Hepatocyte (in vitro differentiated cells): ENCODE measurements around the gene ZKSCAN3. TPM values are rescaled to one million over a fixed set of nuclear protein-coding genes. Genes with fewer than 3 reads are reported as not detected.
"Not testable (repeated sequence)": the region's sequence is repeated elsewhere in the genome, so short reads cannot be mapped to it uniquely, and the experiment has no call there.

Source experiments
- DNase-seq: peaks from one replicate; pipeline ENCODE4 v3.0.0-alpha.2; 2016; ENCODE audit warnings: low spot score
- H2AFZ ChIP-seq: fragments of 200-600 bp; sonication (generic); 2 replicates; pipeline ENCODE4 v1.6.0; 2016; ENCODE audit warnings: antibody characterized with exemption, mild to moderate bottlenecking
- H3K27ac ChIP-seq: fragments of 200-600 bp; sonication (generic); 2 replicates; pipeline ENCODE4 v1.5.1; 2016; ENCODE audit warnings: mild to moderate bottlenecking
- H3K27me3 ChIP-seq: fragments of 200-600 bp; sonication (generic); 2 replicates; pipeline ENCODE4 v1.6.1; 2016
- H3K36me3 ChIP-seq: fragments of 200-600 bp; sonication (generic); replicated peaks from 2 replicates; pipeline ENCODE4 v1.5.1; 2016; ENCODE audit warnings: low read depth; ENCODE audit not compliant: insufficient read depth
- H3K4me1 ChIP-seq: fragments of 200-600 bp; sonication (generic); 2 replicates; pipeline ENCODE4 v1.5.1; 2016; ENCODE audit warnings: mild to moderate bottlenecking, moderate library complexity; ENCODE audit not compliant: insufficient read depth
- H3K4me2 ChIP-seq: fragments of 200-600 bp; sonication (generic); 2 replicates; pipeline ENCODE4 v1.6.0; 2016
- H3K4me3 ChIP-seq: fragments of 200-600 bp; sonication (generic); 2 replicates; pipeline ENCODE4 v1.5.1; 2016; ENCODE audit warnings: mild to moderate bottlenecking
- H3K79me2 ChIP-seq: fragments of 200-600 bp; sonication (generic); 2 replicates; pipeline ENCODE4 v1.6.0; 2017; ENCODE audit warnings: mild to moderate bottlenecking
- H3K9me2 ChIP-seq: fragments of 200-600 bp; sonication (generic); replicated peaks from 2 replicates; pipeline ENCODE4 v1.6.0; 2017; ENCODE audit warnings: mild to moderate bottlenecking; ENCODE audit not compliant: insufficient read depth
- H3K9me3 ChIP-seq: fragments of 200-600 bp; sonication (generic); 2 replicates; pipeline ENCODE4 v1.5.1; 2016; ENCODE audit warnings: low read depth, mild to moderate bottlenecking
- H4K20me1 ChIP-seq: fragments of 200-600 bp; sonication (generic); 2 replicates; pipeline ENCODE4 v1.6.0; 2016; ENCODE audit warnings: mild to moderate bottlenecking; ENCODE audit not compliant: insufficient read depth, poor library complexity, severe bottlenecking
- CTCF ChIP-seq: fragments of 200-600 bp; sonication (generic); IDR thresholded peaks from 2 replicates; pipeline ENCODE4 v1.5.1; 2016; ENCODE audit warnings: antibody characterized with exemption, mild to moderate bottlenecking; ENCODE audit not compliant: poor library complexity
- EZH2 ChIP-seq: fragments of 200-600 bp; sonication (generic); IDR thresholded peaks from 2 replicates; pipeline ENCODE4 v1.6.1; 2016; ENCODE audit warnings: antibody characterized with exemption, mild to moderate bottlenecking, borderline replicate concordance
- EZH2phosphoT487 ChIP-seq: fragments of 200-600 bp; sonication (generic); IDR thresholded peaks from one replicate; pipeline ENCODE4 v1.6.1; 2018; ENCODE audit warnings: antibody characterized with exemption, mild to moderate bottlenecking, low read depth, moderate library complexity; ENCODE audit not compliant: unreplicated experiment, severe bottlenecking
- WGBS: methylation state at CpG from one replicate; pipeline ENCODE4 v1.1.6; 2016; ENCODE audit warnings: low lambda C conversion rate; ENCODE audit errors: missing lambda C conversion rate; 5-methylcytosine and 5-hydroxymethylcytosine counted together
- polyA plus RNA-seq: library from polyadenylated mRNA; unstranded; fragments of >200 nt; fragmentation: Nextera tagmentation; extraction: Ambion mirVana; gene quantifications from 2 replicates; pipeline ENCODE4 v1.2.1, GENCODE V29; 2016
- total RNA-seq: library from RNA; depleted of rRNA; stranded (reverse); fragments of >200 nt; gene quantifications from 2 replicates; pipeline ENCODE4 v1.2.3, GENCODE V29; 2014

The ZKSCAN3 gene
- total and polyA plus RNA-seq, 2 experiments from 2014 or later = 1.9 to 6.8 TPM

DNA sequence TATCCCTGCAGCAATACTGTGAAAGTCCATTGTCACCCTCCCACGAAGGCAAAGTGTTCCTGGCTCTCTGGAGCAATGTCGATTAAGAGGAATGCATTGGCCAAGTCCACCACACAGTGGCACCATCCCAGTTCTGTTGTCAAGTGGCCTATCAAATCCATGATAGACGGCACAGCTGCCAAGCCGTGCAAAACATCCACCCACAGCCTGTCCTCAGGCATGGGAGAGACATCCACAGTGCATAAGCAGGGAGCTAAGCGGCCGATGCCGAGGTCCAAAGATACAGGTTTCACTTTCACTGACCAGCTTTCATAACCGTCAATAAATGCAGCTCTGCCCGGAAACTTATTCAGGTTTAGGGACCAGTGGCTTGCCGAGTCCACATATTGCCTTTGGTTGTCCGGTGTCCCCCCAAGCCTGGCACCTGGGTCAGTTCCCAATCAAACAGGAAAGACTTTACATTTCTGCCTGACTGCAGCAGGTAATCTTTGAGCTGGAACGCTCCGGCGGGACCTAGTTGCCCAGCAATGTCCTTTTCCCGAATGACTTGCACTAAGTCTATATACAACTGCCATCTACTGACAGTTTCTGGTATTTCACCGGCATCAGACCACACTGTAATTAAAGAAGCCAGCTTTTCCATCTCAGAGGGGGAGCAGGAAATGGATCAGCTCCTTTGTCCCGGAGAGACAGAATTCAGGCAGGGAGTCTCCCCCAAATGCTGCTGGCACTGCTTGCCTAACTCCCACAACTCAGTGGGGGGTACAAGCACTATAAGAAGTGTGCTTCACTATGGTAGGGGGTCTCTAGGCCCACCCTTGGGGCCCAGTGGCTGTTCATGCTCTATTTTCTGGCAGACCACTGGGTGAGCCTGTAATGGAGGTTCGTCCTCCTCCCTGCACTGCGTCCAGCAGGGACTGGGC is 6.3 kb downstream of the ZKSCAN3 start:
- Histone ChIP-seq H2AFZ (peak overlapping the region; percentile 54), H3K79me2 (peaks cover 28% of the 10 kb centered on the region), H3K27ac (peak overlapping the region; percentile 85), H3K4me3 (peak overlapping the region; percentile 43), H3K4me2 (peak overlapping the region; percentile 81), H4K20me1 (no peaks in the 10 kb centered on the region), H3K9me3 (no peaks in the 10 kb centered on the region), H3K9me2 (no peaks in the 10 kb centered on the region), H3K4me1 (peaks cover 19% of the 10 kb centered on the region), H3K27me3 (no peaks in the 10 kb centered on the region), H3K36me3 (no peaks in the 10 kb centered on the region)
- 14% methylated on average over 19 of the region's 19 CpGs for WGBS
- peak; percentile 85 for TF ChIP-seq CTCF
- no peak for TF ChIP-seq EZH2
- no peak for TF ChIP-seq EZH2phosphoT487
- DNase-seq = peak; percentile 93

DNA sequence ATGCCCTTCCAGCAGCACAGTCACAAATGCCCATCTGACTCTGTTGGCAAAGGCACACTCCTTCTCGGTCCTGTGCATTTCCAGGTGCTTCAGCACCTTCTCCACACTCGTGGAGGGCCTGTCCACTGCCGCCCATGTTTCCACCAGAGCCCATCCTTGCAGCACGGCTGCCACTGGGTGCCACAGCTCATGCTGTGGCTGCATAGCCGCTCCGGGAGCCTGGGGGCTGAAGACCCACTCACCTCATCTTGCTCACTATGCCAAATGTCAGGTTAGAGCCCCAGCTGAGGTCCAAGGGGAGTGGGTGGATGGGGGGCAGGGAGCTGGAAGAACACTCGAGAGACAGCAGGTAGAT is 6.9 kb downstream of the ZKSCAN3 start:
- Histone ChIP-seq H3K9me2 (no peaks in the 10 kb centered on the region), H3K4me2 (peak overlapping the region; percentile 64), H3K9me3 (no peaks in the 10 kb centered on the region), H3K4me1 (peaks cover 14% of the 10 kb centered on the region), H3K27me3 (no peaks in the 10 kb centered on the region), H3K36me3 (no peaks in the 10 kb centered on the region), H3K4me3 (no peak overlapping the region), H2AFZ (no peak overlapping the region), H4K20me1 (no peaks in the 10 kb centered on the region), H3K27ac (peak overlapping the region; percentile 72), H3K79me2 (peaks cover 22% of the 10 kb centered on the region)
- WGBS = 87% methylated on average over 7 of the region's 7 CpGs
- TF ChIP-seq EZH2 (no peak), CTCF (no peak), EZH2phosphoT487 (no peak)
- no peak for DNase-seq

DNA sequence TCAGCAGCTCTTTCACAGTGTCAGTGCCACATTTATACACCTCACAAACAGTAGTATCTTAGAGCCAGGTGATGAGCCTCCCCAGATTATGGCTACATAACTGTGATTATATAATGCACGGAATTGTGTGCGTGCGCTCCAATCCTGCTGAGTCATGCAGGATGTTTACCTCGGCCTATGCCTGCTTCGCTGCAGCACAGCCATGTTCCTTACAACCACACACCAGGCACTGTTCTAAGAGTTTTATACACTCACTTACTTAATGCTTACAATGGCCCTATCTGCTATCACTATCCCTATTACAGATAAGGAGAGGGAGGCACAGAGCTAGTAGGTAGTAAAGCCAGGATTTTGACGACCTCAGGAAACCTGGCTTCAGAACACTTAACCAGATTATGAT is 7.3 kb downstream of the ZKSCAN3 start:
- Histone ChIP-seq H4K20me1 (no peaks in the 10 kb centered on the region), H3K9me3 (no peaks in the 10 kb centered on the region), H3K9me2 (no peaks in the 10 kb centered on the region), H3K27me3 (no peaks in the 10 kb centered on the region), H3K4me2 (no peak overlapping the region), H2AFZ (no peak overlapping the region), H3K79me2 (peaks cover 18% of the 10 kb centered on the region), H3K27ac (peak overlapping the region; percentile 72), H3K4me3 (no peak overlapping the region), H3K4me1 (peaks cover 14% of the 10 kb centered on the region), H3K36me3 (no peaks in the 10 kb centered on the region)
- TF ChIP-seq EZH2phosphoT487 = no peak
- no peak for TF ChIP-seq CTCF
- TF ChIP-seq EZH2 = no peak
- WGBS = 66% methylated on average over 6 of the region's 6 CpGs
- peak; percentile 28 for DNase-seq

DNA sequence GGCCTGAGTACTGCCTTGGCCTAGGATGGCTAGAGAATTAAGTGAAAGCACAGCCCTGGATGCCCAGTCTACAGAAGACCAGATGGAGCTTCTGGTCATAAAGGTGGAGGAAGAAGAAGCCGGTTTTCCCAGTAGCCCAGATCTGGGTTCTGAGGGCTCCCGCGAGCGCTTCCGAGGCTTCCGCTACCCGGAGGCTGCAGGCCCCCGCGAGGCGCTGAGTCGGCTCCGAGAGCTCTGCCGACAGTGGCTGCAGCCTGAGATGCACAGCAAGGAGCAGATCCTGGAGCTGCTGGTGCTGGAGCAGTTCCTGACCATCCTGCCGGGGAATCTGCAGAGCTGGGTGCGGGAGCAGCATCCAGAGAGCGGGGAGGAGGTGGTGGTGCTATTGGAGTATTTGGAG is 9.8 kb downstream of the ZKSCAN3 start:
- not testable (repeated sequence) for H3K79me2 ChIP-seq, H4K20me1 ChIP-seq, H3K36me3 ChIP-seq, H3K9me2 ChIP-seq, H3K4me3 ChIP-seq, H3K9me3 ChIP-seq, DNase-seq, H3K27me3 ChIP-seq, H3K4me2 ChIP-seq, H2AFZ ChIP-seq, H3K27ac ChIP-seq
- 95% methylated on average over 13 of the region's 16 CpGs for WGBS
- H3K4me1 ChIP-seq = peaks cover 14% of the 10 kb centered on the region
